HG02759 (cell line): Measurements from ENCODE around the gene SLC35E3.
A peak's percentile ranks its signal among the peaks of the same experiment; 100 is the strongest.
"Not testable (repeated sequence)": the region's sequence is repeated elsewhere in the genome, so short reads cannot be mapped to it uniquely, and the experiment has no call there.

Experiments used
- ATAC-seq: cut with Tn5 transposase; IDR thresholded peaks from one replicate; pipeline ENCODE4 v1.9.1; 2021; ENCODE audit warnings: mild to moderate bottlenecking, moderate library complexity; ENCODE audit not compliant: unreplicated experiment

SLC35E3 gene

DNA sequence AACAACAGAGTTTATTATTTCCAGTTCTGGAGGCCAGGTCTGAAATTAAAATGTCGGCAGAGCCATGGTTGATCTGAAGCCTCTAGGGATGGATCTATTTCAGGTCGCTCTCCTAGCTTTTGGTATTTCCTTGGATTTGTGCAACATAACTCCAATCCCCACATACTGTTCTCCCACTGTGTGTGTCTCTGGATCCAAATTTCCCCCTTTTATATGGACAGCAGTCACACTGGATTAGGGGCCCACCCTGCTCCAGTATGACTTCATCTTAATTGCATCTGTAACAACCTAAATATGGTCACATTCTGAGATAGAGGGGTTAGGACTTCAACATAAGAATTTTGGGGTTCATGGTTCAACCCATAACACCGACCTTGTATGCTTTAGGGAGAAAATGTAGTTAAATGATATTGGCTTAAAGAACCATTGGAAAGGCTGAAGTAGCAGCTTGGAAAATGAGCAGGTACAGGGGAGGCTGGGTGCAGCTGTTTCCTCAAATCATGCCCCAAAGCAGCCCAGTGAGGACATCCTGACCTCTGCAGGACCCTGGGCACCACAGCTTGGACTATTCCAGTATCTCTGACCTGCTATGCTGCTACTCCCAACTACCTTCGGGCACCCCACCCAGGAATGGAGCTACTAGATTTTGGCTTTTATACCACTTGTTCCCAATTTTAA, 48.1 kb downstream of the SLC35E3 start:
- no peak for ATAC-seq

GRCh38 chr12:68794653-68795251, 48.8 kb downstream of the SLC35E3 start:
- no peak for ATAC-seq

GRCh38 chr12:68796399-68796798, 50.4 kb downstream of the SLC35E3 start:
- no peak for ATAC-seq

- ATAC-seq: no peak
Measured at GRCh38 chr12:68798882-68799234, 52.9 kb downstream of the SLC35E3 start.

GRCh38 chr12:68800294-68800693, 54.3 kb downstream of the SLC35E3 start:
- ATAC-seq: no peak

DNA sequence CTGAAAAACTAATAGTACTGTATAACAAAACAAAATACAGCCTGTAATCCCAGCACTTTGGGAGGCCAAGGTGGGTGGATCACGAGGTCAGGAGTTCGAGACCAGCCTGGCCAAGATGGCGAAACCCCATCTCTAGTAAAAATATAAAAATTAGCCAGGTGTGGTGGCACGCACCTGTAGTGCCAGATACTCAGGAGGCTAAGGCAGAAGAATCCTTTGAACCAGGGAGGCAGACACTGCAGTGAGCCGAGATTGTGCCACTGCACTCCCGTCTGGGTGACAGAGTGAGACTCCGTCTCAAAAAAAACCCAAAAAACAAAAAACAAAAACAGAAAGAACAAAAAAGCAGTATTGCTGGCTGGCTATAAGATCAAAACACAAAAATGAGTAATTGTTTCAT, 55.1 kb downstream of the SLC35E3 start:
- not testable (repeated sequence) for ATAC-seq

DNA sequence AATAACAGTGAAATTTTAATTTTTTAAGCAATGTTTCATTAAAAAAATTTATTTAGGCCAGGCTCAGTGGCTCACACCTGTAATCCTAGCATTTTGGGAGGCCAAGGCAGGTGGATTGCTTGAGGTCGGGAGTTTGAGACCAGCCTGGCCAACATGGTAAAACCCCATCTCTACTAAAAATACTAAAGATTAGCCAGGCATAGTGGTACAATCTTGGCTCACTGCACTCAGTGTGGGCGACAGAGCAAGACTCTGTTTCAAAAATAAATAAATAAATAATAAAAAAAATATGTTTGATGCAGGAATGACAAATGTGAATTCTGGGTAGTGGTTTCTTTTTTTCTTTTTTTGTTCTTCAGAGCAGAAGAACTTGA, 56.4 kb downstream of the SLC35E3 start:
- ATAC-seq: not testable (repeated sequence)

DNA sequence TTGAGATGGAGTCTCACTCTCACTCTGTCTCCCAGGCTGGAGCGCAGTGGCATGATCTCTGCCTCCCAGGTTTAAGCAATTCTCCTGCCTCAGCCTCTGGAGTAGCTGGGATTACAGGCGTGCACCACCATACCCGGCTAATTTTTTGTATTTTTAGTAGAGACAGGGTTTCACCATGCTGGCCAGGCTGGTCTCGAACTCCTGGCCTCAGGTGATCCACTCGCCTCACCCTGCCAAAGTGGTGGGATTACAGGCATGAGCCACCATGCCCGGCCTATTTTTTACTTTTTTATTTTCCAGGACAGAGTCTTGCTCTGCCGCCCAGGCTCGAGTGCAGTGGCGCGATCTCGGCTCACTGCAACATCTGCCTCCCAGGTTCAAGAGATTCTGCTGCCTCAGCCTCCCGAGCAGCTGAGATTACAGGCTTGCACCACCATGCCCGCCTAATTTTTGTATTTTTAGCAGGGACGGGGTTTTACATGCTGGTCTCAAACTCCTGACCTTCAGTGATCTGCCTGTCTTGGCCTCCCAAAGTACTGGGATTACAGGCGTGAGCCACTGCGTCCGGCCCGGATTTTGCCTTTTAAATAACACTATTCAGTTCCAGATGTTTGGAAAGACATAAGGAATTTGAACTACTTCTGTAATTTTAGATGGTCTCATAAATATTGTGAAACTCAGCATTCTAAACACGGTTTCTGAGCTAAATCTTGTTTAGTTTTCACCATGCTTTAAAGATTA, 57.1 kb downstream of the SLC35E3 start:
- ATAC-seq: not testable (repeated sequence)

DNA sequence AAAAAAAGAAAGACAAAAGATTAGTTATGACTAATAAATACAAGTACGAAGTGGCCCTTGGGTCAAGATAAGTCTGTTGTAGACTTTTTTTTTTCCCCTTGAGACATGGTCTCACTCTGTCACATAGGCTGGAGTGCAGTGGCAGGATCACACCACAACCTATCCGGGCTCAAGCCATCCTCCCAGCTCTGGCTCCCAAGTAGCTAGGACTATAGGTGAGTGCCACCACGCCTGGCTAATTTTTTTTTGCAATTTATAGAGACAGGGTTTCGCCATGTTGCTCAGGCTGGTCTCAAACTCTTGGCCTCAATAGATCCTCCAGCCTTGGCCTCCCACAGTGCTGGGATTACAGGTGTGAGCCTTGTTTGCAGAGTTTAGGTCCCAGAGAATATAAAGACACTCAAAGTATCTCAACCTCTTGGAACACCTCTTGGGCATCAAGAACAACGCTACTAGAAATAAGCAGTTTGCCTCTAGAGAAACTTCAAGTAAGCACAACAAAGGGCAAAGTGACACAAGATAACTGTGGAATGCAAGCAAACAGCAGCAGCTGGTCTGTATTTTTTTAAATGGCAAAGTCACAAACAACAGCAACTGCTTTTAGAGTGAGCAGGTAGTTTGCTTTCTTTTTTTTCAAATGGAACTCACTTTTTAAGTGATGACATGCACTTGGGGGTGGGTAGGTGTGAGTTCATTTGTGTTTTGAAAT, 58.1 kb downstream of the SLC35E3 start:
- no peak for ATAC-seq

DNA sequence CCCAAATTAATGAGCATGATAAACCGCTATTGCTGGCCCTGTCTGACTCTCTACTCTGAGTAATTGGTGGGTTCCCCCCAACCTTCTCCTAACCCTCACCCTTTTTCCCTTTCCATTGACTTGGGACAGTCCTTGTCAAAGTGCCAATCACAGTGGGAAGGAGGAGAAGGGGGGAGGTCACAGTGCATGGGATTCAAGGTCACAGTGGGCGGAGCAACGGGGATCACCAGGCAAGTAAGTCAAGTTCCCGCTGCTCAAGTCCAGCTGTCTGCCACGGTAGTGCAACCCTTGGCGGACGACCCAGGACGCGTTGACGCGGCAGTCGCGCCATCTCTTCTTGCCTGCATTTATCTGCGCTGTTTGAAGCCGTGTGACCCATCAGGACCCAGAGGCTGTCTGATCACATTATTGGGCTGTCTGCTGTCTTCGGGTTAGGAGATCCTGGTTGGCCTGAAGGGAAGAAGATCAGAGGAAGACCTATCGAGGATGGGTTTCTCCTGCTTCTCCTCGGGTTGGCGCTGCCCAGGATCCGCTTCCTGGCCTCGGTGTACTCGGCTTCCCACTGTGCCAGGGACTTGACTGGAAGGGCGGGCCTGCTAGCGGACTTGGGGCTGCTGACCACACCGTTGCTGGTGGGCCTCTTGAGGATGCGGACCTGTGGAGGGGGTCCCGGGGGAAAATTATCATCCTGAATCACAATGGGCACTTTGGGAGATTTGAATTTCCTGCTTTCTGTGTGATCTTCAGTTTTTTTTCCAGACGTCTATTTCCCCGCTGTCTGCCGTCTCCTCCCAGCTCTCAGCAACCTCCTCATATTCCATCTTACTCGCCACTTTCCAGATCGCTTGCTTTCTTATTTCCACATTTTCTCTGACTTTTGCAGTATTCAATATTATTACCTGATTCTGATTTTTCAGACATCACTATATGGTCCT, 58.9 kb downstream of the SLC35E3 start:
- ATAC-seq: no peak

DNA sequence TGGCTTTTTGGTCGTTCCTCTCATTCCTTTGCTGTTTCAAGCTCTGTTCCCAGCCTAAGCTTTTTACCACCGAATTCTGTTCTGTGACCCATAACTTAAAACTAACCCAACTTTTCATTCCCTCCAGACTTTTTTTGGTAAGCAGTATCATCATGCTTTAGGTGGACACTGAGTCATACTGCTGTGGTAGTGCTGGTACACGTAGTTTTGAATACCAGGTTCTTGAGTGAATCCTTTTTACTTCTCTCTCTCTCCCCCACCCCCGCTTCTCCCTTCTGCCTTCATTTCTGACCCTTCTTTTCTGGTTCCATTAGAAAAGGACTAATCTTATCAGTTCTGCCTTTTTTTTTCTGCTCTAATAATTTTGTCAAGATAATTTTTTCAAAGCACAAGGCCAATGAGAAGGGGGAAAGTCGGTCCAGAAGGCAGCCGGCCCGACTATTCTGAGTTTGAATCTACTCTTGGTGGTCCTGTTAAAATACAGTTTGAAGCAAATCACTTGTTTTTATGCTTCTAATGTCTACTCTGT, 59.7 kb downstream of the SLC35E3 start:
- no peak for ATAC-seq

DNA sequence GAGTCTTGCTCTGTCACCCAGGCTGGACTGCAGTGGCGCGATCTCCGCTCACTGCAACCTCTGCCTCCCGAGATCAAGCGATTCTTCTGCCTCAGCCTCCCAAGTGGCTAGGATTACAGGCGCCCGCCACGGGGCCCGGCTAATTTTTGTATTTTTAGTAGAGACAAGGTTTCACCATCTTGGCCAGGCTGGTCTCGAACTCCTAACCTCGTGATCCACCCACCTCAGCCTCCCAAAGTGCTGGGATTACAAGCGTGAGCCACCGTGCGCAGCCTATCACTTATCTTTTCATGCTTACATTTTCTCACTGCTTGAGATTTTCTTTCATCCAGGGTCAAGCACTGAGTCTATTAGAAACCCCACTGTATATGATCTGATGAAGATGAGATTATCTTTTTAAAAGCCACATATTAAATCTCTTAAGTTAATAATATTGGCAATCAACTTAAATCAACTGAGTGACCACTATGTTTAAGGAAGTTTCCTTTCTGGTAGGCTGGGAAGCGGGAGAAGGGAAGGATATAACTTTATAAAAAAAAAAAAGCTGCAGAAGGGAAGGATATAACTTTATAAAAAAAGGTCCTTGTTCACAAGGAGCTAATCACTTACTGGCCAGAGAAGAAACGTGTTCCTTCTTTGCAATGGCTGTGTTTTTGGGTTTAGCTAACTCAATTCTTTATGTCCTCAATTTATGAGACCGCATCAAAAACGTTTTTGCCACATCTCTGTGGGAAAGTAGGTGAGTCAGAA, 60.7 kb downstream of the SLC35E3 start:
- no peak for ATAC-seq

- ATAC-seq: not testable (repeated sequence)
Measured at GRCh38 chr12:68807274-68807575, 61.2 kb downstream of the SLC35E3 start.

DNA sequence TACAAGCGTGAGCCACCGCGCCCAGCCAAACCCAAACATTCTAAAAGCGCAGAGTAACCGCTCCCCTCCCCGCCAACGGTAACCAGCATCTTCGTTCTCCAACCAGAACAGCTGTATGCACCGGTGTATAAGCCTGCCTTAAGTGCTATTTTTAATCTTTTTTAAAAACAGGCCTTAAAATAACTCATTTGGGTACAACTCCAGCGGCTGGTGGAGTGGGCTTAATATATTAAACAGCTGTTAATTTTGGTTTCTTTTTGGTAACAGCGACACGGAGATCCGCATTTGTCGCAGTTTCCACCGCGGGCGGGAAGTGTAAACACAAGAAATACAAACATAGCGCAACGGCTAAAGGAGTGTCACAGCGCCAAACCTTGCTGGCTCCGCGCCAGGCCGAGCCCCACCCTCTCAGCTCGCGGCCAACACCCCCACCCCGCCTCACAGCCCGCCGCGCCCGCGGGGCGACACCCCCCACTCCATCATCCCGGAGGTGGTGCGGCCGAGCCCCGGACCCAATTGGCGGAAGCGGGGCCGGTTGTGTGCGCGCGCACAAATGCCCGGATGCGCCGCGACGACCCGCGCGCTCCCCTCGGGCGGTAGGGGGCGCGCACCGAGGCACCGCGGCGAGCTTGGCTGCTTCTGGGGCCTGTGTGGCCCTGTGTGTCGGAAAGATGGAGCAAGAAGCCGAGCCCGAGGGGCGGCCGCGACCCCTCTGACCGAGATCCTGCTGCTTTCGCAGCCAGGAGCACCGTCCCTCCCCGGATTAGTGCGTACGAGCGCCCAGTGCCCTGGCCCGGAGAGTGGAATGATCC, 61.8 kb downstream of the SLC35E3 start, which contains the start of gene MDM2:
Gene MDM2, plus strand, starts transcription at position 602 of the 812 bp plus-strand sequence. CDS start 301 bp downstream, outside the sequence.
- ATAC-seq: peak; percentile 79

DNA sequence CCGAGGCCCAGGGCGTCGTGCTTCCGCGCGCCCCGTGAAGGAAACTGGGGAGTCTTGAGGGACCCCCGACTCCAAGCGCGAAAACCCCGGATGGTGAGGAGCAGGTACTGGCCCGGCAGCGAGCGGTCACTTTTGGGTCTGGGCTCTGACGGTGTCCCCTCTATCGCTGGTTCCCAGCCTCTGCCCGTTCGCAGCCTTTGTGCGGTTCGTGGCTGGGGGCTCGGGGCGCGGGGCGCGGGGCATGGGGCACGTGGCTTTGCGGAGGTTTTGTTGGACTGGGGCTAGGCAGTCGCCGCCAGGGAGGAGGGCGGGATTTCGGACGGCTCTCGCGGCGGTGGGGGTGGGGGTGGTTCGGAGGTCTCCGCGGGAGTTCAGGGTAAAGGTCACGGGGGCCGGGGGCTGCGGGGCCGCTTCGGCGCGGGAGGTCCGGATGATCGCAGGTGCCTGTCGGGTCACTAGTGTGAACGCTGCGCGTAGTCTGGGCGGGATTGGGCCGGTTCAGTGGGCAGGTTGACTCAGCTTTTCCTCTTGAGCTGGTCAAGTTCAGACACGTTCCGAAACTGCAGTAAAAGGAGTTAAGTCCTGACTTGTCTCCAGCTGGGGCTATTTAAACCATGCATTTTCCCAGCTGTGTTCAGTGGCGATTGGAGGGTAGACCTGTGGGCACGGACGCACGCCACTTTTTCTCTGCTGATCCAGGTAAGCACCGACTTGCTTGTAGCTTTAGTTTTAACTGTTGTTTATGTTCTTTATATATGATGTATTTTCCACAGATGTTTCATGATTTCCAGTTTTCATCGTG, 62.6 kb downstream of the SLC35E3 start:
- peak; percentile 59 for ATAC-seq

DNA sequence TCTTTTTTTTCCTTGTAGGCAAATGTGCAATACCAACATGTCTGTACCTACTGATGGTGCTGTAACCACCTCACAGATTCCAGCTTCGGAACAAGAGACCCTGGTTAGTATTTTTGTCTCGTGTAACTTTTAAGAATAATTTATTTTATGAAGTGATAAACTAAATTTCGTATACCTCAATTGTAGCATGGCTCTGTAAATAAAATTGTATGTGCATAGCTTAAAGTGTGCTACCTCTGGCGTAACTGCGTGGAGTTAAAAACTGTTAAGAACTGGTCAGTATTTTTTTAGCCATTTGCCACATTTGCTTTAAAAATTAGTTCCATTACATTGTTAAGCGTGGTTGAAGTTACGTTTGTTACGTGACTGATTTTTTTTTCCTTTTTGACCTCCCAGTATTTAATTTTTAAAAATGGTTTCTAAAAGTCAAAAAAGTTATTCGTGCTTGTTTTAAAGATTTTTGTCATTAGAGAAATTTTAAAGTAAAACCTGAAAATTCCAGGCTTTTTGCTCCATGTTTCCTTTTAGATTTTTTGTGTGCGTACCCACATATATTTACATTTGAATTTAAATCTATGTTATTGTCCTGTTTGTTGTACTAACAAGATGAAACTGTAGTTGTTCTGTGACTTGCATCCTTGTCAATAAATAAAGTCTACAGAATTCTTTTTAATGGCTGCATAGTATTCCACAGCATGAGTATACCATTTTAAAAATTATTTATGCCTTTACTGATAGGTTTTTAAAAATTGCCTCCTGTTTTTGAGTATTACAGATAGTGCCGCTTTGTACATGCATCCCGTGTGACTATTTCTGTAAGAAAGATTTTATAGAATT, 63.4 kb downstream of the SLC35E3 start:
- no peak for ATAC-seq

DNA sequence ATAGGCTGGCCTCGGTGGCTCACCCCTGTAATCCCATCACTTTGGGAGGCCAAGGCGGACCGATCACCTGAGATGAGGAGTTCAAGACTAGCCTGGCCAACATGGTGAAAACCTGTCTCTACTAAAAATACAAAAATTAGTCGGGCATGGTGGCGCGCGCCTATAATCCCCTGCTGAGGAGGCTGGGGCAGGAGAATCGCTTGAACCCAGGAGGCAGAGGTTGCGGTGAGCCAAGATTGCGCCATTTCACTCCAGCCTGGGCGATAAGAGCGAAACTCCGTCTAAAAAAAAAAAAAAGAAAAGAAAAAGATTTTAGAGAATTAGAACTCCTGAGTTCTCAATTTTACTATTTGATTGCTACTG, 64.0 kb downstream of the SLC35E3 start:
- ATAC-seq: not testable (repeated sequence)
